ENCODE results near the gene DLGAP1.

Gene DLGAP1

DNA sequence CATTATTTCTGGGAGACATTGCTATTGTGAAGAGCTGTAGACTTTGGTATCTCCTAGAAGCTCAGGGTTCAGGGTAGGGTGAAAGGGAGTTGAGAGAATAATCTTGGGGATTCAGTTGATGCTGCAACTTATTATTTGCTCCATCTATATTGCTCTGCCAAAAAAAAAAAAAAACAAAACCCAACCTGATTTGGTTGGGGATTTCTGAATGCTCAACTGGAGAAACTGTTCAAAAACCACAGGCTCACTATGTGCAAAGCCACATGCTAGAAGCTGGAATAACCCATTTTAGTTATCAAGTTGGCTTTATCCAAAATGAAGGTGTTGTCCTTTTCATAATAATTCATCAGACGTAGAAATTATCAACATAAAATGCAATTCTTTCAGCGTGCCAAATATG is 696.0 kb downstream of the DLGAP1 start:
- H3K4me1 ChIP-seq (ENCODE audit: control insufficient read depth in 1 of 2, insufficient read depth in 1 of 2, low read depth in 1 of 2, low read length in 1 of 2), result no peaks in the 10 kb centered on the region
- H3K4me3 ChIP-seq (ENCODE audit: low read depth in 1 of 2, low read length in 1 of 2), result no peak overlapping the region
- H3K9me3 ChIP-seq, result no peaks in the 10 kb centered on the region
- TF ChIP-seq, protein P1, sequence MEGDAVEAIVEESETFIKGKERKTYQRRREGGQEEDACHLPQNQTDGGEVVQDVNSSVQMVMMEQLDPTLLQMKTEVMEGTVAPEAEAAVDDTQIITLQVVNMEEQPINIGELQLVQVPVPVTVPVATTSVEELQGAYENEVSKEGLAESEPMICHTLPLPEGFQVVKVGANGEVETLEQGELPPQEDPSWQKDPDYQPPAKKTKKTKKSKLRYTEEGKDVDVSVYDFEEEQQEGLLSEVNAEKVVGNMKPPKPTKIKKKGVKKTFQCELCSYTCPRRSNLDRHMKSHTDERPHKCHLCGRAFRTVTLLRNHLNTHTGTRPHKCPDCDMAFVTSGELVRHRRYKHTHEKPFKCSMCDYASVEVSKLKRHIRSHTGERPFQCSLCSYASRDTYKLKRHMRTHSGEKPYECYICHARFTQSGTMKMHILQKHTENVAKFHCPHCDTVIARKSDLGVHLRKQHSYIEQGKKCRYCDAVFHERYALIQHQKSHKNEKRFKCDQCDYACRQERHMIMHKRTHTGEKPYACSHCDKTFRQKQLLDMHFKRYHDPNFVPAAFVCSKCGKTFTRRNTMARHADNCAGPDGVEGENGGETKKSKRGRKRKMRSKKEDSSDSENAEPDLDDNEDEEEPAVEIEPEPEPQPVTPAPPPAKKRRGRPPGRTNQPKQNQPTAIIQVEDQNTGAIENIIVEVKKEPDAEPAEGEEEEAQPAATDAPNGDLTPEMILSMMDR (IDR thresholded peaks at IDR 0.05), result no peak
- no peaks in the 10 kb centered on the region for H3K27me3 ChIP-seq
- no peak overlapping the region for H3K27ac ChIP-seq
- H3K36me3 ChIP-seq, result no peaks in the 10 kb centered on the region

DNA sequence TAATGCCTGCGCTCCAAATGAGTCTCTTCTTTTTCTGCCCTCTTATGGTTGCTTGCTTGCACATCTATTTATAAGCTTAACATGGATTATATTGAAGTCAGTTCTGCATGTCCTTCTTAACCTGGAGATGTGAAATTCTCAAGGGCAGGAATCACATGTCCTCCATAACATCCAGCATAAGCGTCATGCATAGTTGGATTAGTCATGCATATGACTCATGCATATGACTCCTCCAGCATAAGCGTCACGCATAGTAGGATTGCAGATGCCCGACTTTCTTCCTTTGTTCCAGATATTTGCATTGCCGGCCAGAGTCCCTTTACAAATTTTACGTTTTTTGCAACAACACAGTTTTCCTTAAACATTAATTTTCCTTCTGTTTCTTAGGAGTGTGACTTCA is 696.6 kb downstream of the DLGAP1 start:
- H3K9me3 ChIP-seq, result no peaks in the 10 kb centered on the region
- no peak overlapping the region for H3K27ac ChIP-seq
- H3K4me3 ChIP-seq (ENCODE audit: low read depth in 1 of 2, low read length in 1 of 2), result no peak overlapping the region
- TF ChIP-seq, protein P1 (IDR thresholded peaks at IDR 0.05), result no peak
- no peaks in the 10 kb centered on the region for H3K36me3 ChIP-seq
- no peaks in the 10 kb centered on the region for H3K27me3 ChIP-seq
- H3K4me1 ChIP-seq (ENCODE audit: control insufficient read depth in 1 of 2, insufficient read depth in 1 of 2, low read depth in 1 of 2, low read length in 1 of 2), result no peaks in the 10 kb centered on the region

DNA sequence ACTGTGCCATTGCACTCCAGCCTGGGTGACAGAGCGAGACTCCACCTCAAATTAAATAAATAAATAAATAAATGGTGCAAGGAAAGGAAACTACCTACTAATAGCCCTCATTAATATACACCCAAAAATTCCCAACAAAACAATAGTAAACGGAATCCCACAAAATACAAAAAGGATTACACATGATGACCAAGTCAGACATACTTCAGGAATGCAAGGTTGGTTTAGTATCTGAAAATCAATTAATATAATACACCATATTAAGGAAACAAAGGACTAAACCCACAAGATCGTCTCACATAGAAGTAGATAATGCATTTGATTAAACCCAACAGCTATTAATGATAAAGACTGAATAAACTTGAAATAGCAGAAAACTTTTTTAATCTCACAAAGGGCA is 697.7 kb downstream of the DLGAP1 start:
- H3K27me3 ChIP-seq, result no peaks in the 10 kb centered on the region
- TF ChIP-seq, protein P1 (IDR thresholded peaks at IDR 0.05), result no peak
- H3K36me3 ChIP-seq, result no peaks in the 10 kb centered on the region
- no peak overlapping the region for H3K27ac ChIP-seq
- no peaks in the 10 kb centered on the region for H3K4me1 ChIP-seq (ENCODE audit: control insufficient read depth in 1 of 2, insufficient read depth in 1 of 2, low read depth in 1 of 2, low read length in 1 of 2)
- no peaks in the 10 kb centered on the region for H3K9me3 ChIP-seq
- H3K4me3 ChIP-seq (ENCODE audit: low read depth in 1 of 2, low read length in 1 of 2), result no peak overlapping the region

DNA sequence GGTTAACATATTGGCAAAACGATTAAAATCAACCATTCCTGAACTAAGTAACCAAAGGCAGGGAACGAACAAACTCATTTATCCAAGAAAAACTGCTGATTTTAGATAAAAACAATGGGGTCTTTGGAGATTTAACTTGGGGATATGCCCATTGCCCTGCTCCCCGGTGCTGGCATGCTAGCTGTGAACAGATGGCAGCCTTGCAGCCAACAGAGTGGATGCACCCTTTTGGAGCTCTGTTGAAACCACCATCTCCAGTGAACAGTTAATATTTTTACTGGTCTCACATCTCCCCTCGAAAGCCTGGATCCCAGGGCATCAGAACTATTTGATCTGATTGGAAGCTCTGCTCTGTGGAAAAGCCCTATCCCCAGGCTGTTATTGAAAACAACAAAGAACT is 702.0 kb downstream of the DLGAP1 start:
- Histone ChIP-seq H3K36me3 (no peaks in the 10 kb centered on the region), H3K4me3 (ENCODE audit: low read depth in 1 of 2, low read length in 1 of 2) (no peak overlapping the region), H3K9me3 (no peaks in the 10 kb centered on the region), H3K4me1 (ENCODE audit: control insufficient read depth in 1 of 2, insufficient read depth in 1 of 2, low read depth in 1 of 2, low read length in 1 of 2) (no peaks in the 10 kb centered on the region), H3K27me3 (no peaks in the 10 kb centered on the region), H3K27ac (no peak overlapping the region)
- TF ChIP-seq, protein P1 (IDR thresholded peaks at IDR 0.05), result no peak

DNA sequence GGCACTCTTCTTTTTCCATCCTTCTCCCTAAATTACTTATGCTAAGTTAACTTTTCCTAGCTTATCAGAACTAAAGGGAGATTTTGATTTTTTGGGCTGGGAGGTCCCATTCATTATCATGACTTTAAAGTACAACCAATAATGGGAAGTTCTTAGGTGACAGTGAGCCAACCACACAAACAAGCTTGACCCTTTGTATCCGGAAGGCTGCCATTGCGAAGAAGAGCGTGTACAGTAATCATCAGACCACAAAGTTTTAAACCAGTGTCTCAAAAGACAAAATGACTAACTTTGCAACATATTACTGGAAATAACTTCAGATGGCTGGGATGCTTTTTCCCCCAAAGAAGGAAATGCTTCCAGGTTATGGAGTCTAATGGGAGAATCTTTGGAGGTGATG is 707.0 kb downstream of the DLGAP1 start:
- Histone ChIP-seq H3K4me3 (ENCODE audit: low read depth in 1 of 2, low read length in 1 of 2) (no peak overlapping the region), H3K36me3 (no peaks in the 10 kb centered on the region)
- TF ChIP-seq, protein P1 (IDR thresholded peaks at IDR 0.05), result no peak

More for the DNA sequence above, 707.0 kb downstream of the DLGAP1 start:
- H3K27me3 ChIP-seq, result no peaks in the 10 kb centered on the region
- no peaks in the 10 kb centered on the region for H3K9me3 ChIP-seq
- no peak overlapping the region for H3K27ac ChIP-seq
- peaks cover 4 to 11% of the 10 kb centered on the region in 2 experiments for H3K4me1 ChIP-seq (ENCODE audit: control insufficient read depth in 1 of 2, insufficient read depth in 1 of 2, low read depth in 1 of 2, low read length in 1 of 2)

Measured in neutrophil (primary cell).